GM10847 (cell line): Measurements from ENCODE around the gene S100B.

ENCODE experiments used
- POLR2A ChIP-seq: IDR thresholded peaks from 2 replicates; pipeline ENCODE4 v1.6.1; 2011; ENCODE audit not compliant: insufficient read length; ENCODE audit errors: extremely low read depth

Gene S100B

GRCh38 chr21:46594276-46594675 lies 10.6 kb downstream of the S100B start:
- no peak for TF ChIP-seq POLR2A

DNA sequence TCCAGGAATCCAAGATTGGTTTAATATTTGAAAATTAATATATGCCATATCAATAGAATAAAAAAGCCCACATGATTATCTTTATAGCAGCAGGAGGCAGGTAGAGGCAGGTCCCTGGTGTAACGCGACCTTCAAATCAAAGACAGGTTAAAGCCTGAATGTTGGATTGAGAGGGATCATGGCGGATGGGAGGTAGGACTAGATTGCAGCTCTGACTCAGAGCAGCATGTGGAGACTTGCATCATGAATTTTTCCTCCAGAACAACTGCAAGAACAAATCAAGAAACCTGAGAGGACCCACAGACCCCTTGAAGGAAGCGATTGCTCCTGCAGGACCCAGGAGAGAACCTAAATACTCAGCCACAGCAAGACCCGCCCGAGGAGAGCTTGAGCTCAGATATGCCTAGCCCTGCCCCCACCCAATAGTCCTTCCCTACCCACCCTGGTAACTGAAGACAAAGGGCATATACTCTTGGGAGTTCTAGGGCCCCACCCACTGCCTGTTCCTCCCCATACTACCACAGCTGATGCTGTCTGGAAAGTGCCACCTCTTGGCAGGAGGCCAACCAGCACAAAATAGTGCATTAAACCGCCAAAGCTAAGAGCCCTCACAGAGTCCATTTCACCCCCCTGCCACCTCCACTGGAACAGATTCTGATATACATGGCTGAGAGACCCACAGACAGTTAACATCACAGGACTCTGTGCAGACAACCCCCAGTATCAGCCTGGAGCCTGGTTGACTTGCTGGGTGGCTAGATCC lies 19.5 kb downstream of the S100B start:
- no peak for TF ChIP-seq POLR2A

DNA sequence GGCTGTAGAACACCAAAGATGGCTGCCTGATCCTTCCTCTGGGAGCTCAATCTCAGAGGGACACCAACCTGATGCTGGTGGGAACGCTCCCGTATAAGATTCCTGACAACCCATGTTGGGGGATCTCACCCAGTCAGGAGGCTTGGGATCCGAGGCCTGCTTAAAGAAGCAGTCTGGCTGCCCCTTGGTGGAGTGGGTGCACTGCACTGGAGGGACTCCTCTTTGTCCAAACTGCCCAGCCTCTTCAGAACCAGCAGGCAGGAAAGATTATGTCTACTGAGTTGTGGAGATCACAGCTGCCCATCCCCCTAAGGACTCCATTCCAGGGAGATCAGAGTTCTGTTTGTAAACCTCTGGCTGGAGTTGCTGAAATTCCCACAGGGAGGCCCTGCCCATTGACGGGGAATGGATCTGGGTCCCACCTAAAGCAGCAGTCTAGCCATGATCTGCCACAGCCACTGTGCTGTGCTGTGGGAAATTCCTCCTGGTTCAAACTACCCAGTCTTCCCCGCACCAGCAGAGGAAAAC lies 23.0 kb downstream of the S100B start:
- TF ChIP-seq POLR2A, result no peak

GRCh38 chr21:46572850-46573249 lies 32.0 kb downstream of the S100B start:
- no peak for TF ChIP-seq POLR2A

- TF ChIP-seq POLR2A, result no peak
Measured at GRCh38 chr21:46570631-46571030, 34.3 kb downstream of the S100B start.

GRCh38 chr21:46570119-46570518 lies 34.8 kb downstream of the S100B start:
- no peak for TF ChIP-seq POLR2A

- no peak for TF ChIP-seq POLR2A
Measured at GRCh38 chr21:46569081-46569480, 35.8 kb downstream of the S100B start.

GRCh38 chr21:46568562-46568961 lies 36.3 kb downstream of the S100B start:
- TF ChIP-seq POLR2A, result no peak

DNA sequence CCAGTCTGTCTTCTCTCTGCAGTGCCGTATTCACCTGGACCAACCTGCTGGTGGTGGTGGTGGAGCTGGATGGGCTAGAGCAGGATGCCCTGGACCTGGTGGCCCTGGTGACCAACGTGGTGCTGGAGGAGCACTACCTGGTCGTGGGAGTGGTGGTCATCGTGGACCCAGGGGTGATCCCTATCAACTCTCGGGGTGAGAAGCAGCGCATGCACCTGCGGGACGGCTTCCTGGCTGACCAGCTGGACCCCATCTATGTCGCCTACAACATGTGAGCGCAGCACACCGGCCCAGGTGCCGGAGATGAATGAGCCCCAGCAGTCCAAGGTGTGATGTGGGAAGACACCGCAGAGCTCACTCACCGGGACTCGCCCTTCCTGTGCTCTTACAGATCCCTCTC lies 37.5 kb downstream of the S100B start:
- no peak for TF ChIP-seq POLR2A

DNA sequence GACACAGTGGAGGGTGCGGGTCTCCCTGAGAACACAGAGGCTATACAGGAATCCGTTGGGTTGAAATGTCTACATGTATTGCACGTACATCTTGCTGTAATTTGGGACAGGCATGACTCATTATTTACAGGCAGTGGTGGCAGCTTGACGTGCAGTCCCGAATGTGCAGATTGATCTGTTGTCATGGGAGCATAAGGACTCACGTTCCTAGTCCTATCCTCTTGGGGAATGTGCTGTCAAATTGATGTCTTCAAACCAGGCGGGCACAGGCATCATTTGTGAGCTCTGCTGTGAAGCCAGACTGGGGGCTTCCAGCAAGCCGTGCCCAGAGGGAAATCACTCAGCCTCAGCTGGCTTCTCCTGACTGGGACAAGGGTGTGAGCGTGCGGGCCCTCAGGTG lies 40.5 kb downstream of the S100B start:
- no peak for TF ChIP-seq POLR2A

GRCh38 chr21:46562964-46563607 lies 41.8 kb downstream of the S100B start:
- TF ChIP-seq POLR2A, result no peak

- TF ChIP-seq POLR2A, result no peak
Measured at GRCh38 chr21:46562472-46562871, 42.4 kb downstream of the S100B start.

- TF ChIP-seq POLR2A, result no peak
Measured at GRCh38 chr21:46561445-46562090, 43.3 kb downstream of the S100B start.

GRCh38 chr21:46560568-46561444 lies 44.1 kb downstream of the S100B start:
- TF ChIP-seq POLR2A, result no peak

DNA sequence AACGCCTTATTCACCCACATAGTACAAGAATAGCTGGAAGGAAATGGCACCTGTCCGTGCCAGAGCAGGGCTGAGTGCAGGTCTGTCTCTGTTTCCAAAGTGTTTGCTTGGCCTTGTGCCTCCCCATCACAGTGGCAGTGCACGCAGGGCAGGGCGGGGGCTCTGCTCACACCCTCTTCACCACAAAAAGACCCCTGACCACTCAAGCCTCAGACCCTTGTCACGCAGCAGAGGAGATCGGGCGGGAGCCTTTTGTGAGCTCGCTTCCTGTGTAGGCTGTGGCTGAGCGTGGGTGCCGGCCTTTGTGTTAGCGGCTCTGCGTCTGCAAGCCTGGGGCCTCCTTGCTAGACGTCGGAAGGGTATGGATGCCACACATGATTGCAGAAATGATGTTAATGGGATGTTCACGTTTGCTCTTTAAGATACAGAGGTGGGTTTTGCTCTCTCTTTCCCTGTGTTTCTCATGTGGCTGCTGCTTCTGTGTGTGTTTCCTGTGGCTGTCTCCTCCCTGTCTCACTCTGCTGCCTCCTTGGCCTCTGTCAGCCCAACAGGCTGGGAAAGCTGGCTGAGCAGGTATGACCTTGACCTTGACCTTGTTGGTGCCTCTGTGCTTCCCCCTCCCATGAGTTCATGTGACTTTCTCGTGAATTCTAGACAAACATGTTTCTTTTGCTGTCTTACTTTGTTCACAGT lies 45.4 kb downstream of the S100B start:
- no peak for TF ChIP-seq POLR2A

- TF ChIP-seq POLR2A, result no peak
Measured at GRCh38 chr21:46557919-46558392, 46.9 kb downstream of the S100B start.
